HG02642 (cell line): Measurements from ENCODE around the gene HLA-DPB1.
"Not testable (repeated sequence)": the region's sequence is repeated elsewhere in the genome, so short reads cannot be mapped to it uniquely, and the experiment has no call there.

Experiments used
- ATAC-seq: cut with Tn5 transposase; IDR thresholded peaks from one replicate; pipeline ENCODE4 v1.9.1; 2021; ENCODE audit warnings: mild to moderate bottlenecking; ENCODE audit not compliant: unreplicated experiment, poor library complexity

The HLA-DPB1 gene

GRCh38 chr6:33093855-33094254, 18.1 kb downstream of the HLA-DPB1 start:
- ATAC-seq: no peak

GRCh38 chr6:33095681-33096080, 19.9 kb downstream of the HLA-DPB1 start:
- no peak for ATAC-seq

- ATAC-seq: not testable (repeated sequence)
Measured at GRCh38 chr6:33101121-33101737, 25.4 kb downstream of the HLA-DPB1 start.

DNA sequence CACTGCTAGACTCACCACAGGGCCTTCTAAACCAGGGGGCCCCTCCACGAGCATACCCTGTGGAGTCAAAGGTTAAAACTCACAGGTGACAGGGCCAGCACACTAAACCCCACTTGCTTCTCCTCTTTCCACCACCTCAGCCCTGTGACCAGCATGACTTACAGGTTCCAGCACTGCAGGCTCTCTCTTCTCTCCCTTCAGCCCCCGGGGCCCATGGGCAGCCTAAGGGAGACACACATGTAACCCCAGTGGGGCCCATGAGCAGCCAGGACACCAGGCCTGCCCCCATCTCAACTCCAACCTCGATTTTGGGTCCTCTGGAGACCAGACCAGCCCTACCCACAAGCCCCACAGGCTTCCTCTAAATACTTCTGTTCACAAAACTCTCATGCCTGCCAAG, 28.0 kb downstream of the HLA-DPB1 start:
- ATAC-seq: no peak

DNA sequence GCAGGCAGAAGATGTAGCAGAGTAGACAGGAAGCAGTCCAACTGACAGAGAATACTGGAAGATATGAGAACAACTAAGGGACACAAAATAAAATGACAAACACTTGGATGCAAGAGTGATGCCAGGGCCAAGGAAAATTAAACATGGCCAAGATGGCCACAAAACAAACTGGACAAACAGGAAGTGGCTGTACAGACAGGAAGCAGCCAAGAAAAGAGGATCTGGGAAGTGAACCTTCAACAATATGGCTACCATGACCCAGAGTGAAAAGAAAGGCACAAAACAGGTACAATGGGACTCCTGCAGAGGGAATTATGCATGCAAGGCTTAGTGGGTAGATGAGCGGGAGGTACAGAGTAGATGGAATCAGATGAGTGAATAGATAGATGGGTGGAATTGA, 29.1 kb downstream of the HLA-DPB1 start:
- ATAC-seq: no peak

DNA sequence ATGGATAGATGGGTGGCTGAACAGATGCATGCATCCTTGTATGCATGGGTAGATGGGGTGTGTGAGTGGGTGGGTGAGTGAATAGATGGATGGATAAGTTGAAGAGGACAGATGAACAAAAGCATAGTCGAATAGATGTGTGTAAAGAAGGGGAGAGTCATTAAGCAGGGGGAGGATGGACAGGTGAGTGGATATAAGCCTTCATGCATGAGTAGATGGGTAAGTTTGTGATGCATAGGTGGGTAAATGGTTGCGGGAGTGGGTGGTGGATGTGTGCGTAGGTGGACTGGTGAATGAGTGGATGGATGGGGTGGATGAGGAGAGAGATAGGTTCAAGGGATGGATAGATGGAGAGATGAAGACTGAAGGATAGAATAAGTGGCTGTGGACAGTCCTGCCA, 29.6 kb downstream of the HLA-DPB1 start:
- no peak for ATAC-seq

- no peak for ATAC-seq
Measured at GRCh38 chr6:33105916-33106871, 30.4 kb downstream of the HLA-DPB1 start.

- no peak for ATAC-seq
Measured at GRCh38 chr6:33107641-33108040, 31.9 kb downstream of the HLA-DPB1 start.

DNA sequence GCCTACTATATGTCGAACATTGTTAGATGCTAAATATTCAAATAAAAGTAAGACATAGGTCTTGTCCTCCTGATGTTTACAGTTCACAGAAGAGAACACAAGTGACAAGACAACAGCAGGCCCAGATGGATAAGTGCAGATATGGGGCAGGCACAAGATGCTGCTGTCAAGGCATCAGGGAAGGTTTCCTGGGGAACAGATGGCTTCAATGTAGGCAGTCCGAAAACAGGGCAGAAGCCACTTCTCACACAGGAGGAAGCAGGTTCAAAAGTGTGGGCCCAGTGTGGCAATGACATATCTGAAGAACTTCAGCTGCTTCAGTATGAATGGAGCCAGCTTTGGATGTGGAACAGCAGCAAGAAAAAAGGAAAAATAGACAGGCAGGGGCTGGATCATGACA, 32.5 kb downstream of the HLA-DPB1 start:
- no peak for ATAC-seq

- ATAC-seq: peak; percentile 83
Measured at GRCh38 chr6:33112148-33112547, 36.4 kb downstream of the HLA-DPB1 start.

DNA sequence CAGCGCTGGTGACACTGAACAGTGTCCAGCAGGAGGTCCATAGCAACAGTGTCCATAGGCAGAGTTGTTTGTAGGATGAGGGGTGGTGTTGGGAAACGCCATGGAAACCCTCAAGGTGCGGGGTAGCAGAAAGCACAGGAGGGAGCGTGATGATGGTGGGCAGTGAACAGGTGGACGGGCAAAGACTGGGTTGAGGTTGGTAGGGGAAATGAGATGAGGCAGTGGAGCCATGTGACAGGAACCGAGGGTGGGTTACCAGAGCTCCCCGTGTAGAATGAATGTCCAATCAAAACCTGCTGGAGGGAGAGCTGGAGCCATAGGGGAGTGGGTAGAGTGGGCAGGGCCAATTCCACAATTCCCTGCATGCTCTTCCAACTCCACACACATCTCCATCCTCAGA, 38.0 kb downstream of the HLA-DPB1 start:
- ATAC-seq: no peak

GRCh38 chr6:33114406-33114805, 38.6 kb downstream of the HLA-DPB1 start:
- no peak for ATAC-seq

GRCh38 chr6:33116417-33116816, 40.6 kb downstream of the HLA-DPB1 start:
- ATAC-seq: no peak

DNA sequence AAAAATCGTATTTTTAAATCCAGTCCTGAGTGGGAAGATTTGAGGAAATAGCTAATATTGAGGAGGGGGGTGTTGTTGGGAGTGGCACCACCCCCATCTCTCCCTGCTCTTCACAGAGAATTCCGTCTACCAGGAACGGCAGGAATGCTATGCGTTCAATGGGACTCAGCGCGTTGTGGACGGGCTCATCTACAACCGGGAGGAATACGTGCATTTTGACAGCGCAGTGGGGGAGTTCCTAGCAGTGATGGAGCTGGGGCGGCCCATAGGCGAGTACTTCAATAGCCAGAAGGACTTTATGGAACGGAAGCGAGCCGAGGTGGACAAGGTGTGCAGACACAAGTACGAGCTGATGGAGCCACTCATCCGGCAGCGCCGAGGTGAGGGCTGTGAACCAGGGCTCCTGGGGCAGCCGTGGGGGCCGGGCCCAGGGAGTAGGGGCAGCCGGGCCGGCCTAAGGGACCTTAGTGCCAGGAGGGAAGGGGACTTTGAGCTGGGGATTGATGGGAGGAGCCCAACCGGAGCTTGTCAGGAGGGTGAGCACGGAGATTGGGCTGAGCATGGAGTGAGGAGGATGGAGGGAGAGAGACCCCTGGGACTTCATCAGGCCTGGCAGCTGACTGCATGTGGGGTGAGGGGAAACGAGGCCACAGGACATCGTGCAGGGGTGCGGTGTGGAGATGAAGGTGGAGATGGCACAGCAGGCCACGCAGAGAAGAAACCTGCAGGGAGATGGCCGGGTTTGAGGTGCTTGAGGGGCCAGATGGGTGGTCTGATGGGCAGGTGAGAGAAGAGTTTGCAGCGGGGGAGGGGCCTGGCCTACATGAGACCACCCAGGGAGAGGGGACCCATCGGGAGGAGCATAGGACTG, 41.3 kb downstream of the HLA-DPB1 start:
- ATAC-seq: no peak

DNA sequence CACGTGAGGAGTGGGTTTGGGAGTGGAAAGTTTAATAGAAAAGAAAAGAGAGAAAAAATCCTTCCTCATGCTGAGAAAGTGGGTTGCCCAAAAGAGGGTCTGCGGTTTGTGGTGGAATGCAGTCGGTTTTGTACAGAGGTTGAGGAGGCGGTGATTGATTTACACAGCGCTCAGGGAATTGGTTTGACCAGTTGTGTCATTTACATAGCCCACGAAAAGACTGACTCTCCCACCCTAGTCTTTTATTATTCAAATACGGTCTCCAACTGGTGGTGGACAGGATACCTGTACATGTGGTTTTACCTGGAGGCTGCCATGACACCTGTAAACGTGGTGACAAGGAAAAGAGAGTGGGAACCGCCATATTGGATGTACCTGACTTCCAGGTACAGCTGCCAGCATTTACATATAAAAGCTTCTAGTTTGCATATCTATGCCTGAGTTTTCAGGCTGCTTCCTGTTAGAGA, 42.1 kb downstream of the HLA-DPB1 start:
- no peak for ATAC-seq

- ATAC-seq: no peak
Measured at GRCh38 chr6:33118525-33119123, 42.8 kb downstream of the HLA-DPB1 start.

DNA sequence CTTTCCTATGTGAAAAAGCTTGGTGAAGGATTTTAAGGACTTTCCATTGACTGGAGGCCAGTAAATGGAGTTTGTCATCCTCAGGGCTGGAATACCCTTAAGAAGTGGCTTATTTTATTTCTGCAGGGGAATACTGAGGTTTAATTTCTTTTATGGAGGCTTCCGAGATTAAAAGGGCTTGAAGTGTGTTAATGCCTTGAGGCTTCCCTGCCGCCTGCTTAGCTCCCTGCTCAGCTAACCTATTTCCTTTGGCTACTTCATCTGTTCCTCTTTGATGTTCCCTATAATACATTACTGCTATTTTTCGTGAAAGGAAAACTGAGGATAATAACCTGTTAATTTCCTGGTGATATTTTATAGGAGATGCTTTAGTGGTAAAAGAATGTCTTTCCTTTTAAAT, 44.2 kb downstream of the HLA-DPB1 start:
- ATAC-seq: no peak

- ATAC-seq: no peak
Measured at GRCh38 chr6:33123181-33123580, 47.4 kb downstream of the HLA-DPB1 start.

DNA sequence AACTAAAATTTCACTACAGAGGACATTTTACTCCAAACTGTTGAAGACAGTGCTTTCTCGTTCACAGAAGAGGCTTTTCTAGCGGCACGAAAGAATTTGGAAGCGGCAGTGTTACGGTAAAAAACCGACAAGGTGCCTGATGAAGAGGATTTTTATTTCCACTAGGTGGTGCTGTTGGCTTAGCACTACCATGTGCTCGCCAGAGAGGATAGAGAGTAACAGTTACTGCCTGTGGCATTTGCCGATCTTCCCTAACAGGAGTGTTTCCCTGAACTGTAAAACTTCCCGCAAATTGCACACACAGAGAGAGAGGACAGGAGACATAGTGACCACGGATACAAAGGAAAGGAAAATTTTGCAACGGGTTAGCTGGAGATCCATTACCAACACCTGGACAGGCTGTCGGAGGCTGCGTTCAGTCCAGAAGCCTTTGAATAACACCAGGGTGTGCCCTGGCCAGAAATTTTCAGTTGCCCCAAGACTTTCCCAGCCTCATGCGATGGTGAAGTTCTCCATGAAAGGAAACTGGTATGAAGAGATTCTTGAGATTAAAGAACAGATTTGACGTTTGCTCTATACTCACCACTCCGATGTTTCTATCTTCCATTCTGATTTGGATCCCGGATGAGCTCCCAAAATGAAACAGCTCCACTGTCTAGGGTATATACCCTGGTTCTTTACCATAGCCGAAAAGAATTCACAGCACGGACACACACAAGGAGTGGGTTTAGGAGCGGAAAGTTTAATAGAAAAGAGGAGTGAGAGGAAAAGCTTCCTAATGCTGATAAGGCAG, 48.1 kb downstream of the HLA-DPB1 start:
- no peak for ATAC-seq
